ENCODE results near the gene PRDM2.

The PRDM2 gene

GRCh38 chr1:13820456-13820855 is 120.5 kb downstream of the PRDM2 start:
- DNase-seq = no peak

GRCh38 chr1:13823126-13823880 is 123.3 kb downstream of the PRDM2 start:
- no peak for DNase-seq

GRCh38 chr1:13823936-13824335 is 123.9 kb downstream of the PRDM2 start:
- DNase-seq = no peak

GRCh38 chr1:13824626-13825025 is 124.6 kb downstream of the PRDM2 start:
- no peak for DNase-seq

- DNase-seq = no peak
Observed at GRCh38 chr1:13825033-13825432, 125.0 kb downstream of the PRDM2 start.

GRCh38 chr1:13826009-13826408 is 126.0 kb downstream of the PRDM2 start:
- DNase-seq = no peak

GRCh38 chr1:13826591-13826990 is 126.6 kb downstream of the PRDM2 start:
- DNase-seq = no peak

- DNase-seq = no peak
Observed at GRCh38 chr1:13828454-13829151, 128.6 kb downstream of the PRDM2 start.

GRCh38 chr1:13829152-13829769 is 129.3 kb downstream of the PRDM2 start:
- no peak for DNase-seq

- no peak for DNase-seq
Observed at GRCh38 chr1:13830170-13830569, 130.2 kb downstream of the PRDM2 start.

GRCh38 chr1:13830616-13831280 is 130.8 kb downstream of the PRDM2 start:
- DNase-seq = no peak

- DNase-seq = no peak
Observed at GRCh38 chr1:13832100-13832499, 132.1 kb downstream of the PRDM2 start.

GRCh38 chr1:13832536-13832935 is 132.5 kb downstream of the PRDM2 start:
- DNase-seq = no peak

- DNase-seq = no peak
Observed at GRCh38 chr1:13836136-13836535, 136.1 kb downstream of the PRDM2 start.

GRCh38 chr1:13836631-13837030 is 136.6 kb downstream of the PRDM2 start:
- no peak for DNase-seq

GRCh38 chr1:13838236-13838635 is 138.2 kb downstream of the PRDM2 start:
- no peak for DNase-seq

GRCh38 chr1:13842497-13842896 is 142.5 kb downstream of the PRDM2 start:
- DNase-seq = no peak

GRCh38 chr1:13851726-13852125 is 151.7 kb downstream of the PRDM2 start:
- no peak for DNase-seq

- DNase-seq = no peak
Observed at GRCh38 chr1:13855554-13855953, 155.6 kb downstream of the PRDM2 start.

GRCh38 chr1:13860031-13860430 is 160.0 kb downstream of the PRDM2 start:
- no peak for DNase-seq

- no peak for DNase-seq
Observed at GRCh38 chr1:13864760-13865159, 164.8 kb downstream of the PRDM2 start.

GRCh38 chr1:13865851-13866250 is 165.9 kb downstream of the PRDM2 start:
- no peak for DNase-seq

GRCh38 chr1:13867603-13868002 is 167.6 kb downstream of the PRDM2 start:
- no peak for DNase-seq
